GM12801 (cell line): ENCODE measurements around the gene TTC14.

ENCODE experiments used
- TF ChIP-seq, protein P1 (sequence below): IDR thresholded peaks from one replicate; pipeline ENCODE4 v1.5.1; 2011; ENCODE audit warnings: control low read depth; ENCODE audit not compliant: insufficient read length; ENCODE audit errors: extremely low read depth

TTC14 gene

DNA sequence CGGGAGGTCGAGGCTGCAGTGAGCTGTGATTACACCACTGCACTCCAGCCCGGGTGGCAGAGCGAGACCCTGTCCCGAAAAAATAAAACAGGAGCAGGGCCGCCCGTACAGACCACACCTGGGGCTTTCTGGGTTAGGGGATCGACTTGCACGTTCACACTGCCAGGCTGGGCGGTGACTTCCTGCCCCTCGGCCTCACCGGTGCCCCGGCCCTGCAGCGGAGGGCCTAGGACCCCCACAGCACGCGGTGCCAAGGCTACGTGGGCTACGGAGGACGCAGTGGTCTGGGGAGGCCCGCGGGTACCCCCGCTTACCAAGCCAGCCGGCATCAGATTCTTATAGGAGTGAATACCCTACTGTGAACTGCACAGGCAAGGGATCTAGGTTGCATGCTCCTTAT is 11.6 kb upstream of the TTC14 start:
- TF ChIP-seq, protein P1, sequence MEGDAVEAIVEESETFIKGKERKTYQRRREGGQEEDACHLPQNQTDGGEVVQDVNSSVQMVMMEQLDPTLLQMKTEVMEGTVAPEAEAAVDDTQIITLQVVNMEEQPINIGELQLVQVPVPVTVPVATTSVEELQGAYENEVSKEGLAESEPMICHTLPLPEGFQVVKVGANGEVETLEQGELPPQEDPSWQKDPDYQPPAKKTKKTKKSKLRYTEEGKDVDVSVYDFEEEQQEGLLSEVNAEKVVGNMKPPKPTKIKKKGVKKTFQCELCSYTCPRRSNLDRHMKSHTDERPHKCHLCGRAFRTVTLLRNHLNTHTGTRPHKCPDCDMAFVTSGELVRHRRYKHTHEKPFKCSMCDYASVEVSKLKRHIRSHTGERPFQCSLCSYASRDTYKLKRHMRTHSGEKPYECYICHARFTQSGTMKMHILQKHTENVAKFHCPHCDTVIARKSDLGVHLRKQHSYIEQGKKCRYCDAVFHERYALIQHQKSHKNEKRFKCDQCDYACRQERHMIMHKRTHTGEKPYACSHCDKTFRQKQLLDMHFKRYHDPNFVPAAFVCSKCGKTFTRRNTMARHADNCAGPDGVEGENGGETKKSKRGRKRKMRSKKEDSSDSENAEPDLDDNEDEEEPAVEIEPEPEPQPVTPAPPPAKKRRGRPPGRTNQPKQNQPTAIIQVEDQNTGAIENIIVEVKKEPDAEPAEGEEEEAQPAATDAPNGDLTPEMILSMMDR, result no peak

DNA sequence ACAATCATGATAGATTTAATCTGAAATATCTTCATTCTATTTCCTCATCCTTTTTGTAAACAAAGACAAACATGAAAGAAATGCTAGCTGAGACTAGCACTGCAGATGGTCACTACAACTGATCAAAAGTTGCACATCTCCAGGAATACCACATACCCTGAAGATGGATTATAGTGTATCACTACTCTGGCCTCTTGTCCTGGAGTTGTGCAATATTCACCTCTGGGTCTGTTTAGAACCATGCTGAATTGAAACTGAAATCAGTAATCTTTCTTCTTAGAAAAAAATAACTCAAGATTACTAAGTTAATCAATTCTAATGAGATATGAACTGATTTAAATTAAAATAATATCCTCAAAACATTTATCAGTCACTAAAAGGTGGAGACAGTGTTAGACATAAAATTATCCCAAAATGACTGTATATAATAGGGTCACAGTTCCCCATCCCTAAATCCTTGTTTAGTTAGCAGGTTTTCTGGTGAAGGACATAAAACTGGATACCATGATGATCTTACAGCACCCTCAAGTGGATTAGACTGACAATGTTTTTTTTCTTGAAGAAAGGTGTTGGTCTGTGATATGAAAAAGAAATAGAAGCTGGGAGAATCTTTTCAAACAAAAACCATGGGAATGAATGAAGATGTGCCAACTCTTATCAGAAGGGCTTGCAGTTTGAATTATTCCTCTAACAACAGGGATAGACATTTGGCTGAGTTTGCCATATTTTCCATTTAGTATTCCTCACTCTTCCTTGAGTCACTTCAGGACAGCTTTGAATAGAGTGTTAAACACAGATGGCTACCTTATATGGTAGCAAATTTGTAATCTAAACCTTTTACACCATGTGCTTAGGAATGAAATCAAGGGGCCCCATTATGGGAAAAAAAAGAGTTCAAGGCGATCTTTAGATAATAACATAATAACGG is 7.1 kb upstream of the TTC14 start:
- TF ChIP-seq, protein P1, result no peak

DNA sequence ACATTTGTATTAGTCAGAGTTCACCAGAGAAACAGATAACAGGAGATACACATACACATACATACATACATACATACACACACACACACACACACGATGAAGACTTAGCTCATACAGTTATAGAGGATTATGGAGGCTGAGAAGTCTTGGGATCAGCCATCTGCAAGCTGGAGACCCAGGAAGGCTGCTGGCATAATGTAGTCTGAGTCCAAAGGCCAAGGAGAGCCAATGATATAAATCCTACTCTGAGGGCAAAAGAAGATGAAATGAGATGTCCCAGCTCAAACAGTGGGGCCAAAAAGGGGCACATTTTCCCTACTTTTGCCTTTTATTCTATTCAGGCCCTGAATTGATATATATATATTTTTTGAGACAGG is 6.4 kb upstream of the TTC14 start:
- TF ChIP-seq, protein P1, result no peak

DNA sequence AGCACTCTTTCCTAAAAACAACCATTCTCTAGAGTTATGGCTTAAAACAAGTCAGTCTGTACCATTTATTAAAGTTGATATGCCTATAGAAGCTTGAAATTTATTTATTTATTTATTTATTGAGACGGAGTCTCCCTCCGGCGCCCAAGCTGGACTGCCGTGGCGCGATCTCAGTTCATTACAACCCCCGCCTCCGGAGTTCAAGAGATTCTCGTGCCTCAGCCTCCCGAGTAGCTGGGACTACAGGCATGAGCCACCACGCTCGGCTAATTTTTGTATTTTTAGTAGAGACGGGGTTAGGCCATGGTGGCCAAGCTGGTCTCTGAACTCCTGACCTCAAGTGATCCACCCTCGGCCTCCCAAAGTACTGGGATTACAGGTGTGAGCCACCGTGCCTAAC is 1.5 kb upstream of the TTC14 start:
- TF ChIP-seq, protein P1, result no peak

DNA sequence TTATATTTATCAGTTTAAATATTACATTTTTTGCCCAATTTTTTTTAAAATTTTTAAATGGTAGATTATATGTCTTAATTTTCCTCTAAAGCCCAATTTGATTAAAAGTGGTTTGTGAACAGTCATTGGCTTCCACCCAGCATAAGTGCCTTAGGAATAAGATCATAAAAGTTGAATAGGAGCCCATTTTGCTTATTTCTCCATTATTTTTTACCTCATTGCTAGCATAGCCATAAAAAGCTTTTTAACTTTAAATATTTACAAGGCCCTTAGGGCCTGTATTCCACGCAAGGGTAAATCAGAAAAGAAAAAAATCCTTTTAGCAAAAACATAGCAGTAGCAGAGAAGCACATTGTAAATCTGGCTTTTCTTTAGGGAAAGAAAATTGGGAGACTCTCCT is 9.0 kb downstream of the TTC14 start:
- TF ChIP-seq, protein P1, result no peak

DNA sequence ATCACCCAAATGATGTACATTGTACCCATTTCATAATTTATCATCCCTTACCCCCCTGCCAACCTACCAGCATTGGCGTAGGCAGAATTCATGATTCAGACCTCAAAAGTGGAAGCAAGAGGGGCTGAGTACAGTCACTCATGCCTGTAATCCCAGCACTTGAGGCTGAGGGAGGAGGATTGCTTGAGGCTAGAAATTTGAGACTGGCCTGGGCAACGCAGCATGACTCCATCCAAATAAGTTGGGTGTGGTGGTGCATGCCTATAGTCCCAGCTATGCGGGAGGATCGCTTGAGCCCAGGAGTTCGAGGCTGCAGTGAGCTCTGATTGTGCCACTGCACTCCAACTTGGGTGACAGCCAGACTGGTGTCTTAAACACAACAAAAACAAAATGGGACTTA is 10.4 kb downstream of the TTC14 start:
- TF ChIP-seq, protein P1, result no peak

DNA sequence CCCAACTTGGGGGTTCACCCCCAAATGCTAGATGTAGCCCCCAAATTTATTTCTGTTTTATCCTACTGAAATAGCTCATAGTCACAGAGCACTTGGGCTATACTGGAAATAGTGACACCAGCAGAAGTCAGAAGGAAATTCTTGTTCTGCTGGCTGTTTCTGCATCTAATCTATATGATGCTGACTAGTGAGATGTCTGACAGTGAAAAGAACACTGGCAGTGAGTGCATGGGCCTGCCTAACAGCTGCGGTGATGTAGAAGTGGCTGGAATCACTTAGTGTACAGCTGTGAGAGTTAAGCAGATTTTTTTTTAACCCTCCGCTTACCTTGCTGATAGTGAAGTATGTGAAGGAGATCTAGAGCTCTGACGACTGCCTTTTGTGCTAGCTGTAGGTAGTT is 14.0 kb downstream of the TTC14 start:
- TF ChIP-seq, protein P1, result no peak
